ENCODE data around the gene BCR.
"Not testable (repeated sequence)": the region's sequence is repeated elsewhere in the genome, so short reads cannot be mapped to it uniquely, and the experiment has no call there.

Gene BCR

DNA sequence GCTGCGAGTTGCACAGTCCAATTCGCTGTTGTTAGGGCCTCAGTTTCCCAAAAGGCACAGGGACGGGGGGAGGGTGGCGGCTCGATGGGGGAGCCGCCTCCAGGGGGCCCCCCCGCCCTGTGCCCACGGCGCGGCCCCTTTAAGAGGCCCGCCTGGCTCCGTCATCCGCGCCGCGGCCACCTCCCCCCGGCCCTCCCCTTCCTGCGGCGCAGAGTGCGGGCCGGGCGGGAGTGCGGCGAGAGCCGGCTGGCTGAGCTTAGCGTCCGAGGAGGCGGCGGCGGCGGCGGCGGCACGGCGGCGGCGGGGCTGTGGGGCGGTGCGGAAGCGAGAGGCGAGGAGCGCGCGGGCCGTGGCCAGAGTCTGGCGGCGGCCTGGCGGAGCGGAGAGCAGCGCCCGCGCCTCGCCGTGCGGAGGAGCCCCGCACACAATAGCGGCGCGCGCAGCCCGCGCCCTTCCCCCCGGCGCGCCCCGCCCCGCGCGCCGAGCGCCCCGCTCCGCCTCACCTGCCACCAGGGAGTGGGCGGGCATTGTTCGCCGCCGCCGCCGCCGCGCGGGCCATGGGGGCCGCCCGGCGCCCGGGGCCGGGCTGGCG lies at the start of gene BCR:
Gene BCR, plus strand, starts transcription at position 209 of the 592 bp plus-strand sequence. CDS start 452 bp downstream, outside the sequence.
- peak in 2 of 3 experiments; percentile 32 to 47 for DNase-seq (ENCODE audit: low read depth in 3 of 3)

DNA sequence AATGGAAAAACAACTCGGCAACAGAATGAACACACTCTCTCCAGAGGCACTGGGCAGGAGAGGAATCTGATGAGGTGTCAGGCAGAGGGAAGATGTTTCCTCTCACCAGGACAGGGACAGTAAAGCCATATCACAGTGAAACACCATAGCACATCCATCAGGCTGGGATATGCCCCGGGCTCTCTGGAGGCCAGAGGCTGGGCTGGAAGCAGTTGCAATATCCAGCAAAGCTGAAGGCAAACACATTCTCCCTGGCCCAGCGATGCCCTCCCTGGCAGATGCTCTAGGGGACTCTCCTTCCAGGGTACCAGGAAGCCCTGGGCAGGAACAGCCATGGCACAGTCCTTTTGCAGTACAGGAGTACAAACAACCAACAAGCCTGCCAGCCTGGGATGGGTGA lies 49.6 kb upstream of the BCR start:
- DNase-seq (ENCODE audit: low read depth in 3 of 3), result no peak

GRCh38 chr22:23131931-23132330 lies 48.4 kb upstream of the BCR start:
- no peak for DNase-seq (ENCODE audit: low read depth in 3 of 3)

- no peak for DNase-seq (ENCODE audit: low read depth in 3 of 3)
Measured at GRCh38 chr22:23132376-23133091, 47.8 kb upstream of the BCR start.

DNA sequence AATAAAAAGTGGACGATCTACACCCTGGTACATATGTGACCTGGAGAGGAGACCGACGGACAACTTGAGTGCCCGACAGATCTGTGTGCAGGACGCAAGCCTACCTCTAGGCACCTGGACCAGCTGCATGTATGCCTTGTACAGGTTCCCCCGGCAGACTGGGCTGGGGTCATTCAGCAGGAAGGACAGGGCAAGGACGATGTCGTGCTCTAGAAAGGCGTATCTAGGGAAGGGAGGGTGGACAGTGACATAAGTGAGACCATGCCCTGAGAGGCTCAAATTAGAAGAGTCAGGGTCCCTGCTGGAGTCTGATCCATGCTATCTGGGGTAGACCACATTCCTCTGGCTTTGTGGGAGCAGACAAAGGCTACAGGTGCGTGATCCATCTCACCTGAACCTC lies 46.4 kb upstream of the BCR start:
- no peak for DNase-seq (ENCODE audit: low read depth in 3 of 3)

- DNase-seq (ENCODE audit: low read depth in 3 of 3), result not testable (repeated sequence)
Measured at GRCh38 chr22:23136991-23137390, 43.3 kb upstream of the BCR start.

- no peak for DNase-seq (ENCODE audit: low read depth in 3 of 3)
Measured at GRCh38 chr22:23137468-23137867, 42.8 kb upstream of the BCR start.

DNA sequence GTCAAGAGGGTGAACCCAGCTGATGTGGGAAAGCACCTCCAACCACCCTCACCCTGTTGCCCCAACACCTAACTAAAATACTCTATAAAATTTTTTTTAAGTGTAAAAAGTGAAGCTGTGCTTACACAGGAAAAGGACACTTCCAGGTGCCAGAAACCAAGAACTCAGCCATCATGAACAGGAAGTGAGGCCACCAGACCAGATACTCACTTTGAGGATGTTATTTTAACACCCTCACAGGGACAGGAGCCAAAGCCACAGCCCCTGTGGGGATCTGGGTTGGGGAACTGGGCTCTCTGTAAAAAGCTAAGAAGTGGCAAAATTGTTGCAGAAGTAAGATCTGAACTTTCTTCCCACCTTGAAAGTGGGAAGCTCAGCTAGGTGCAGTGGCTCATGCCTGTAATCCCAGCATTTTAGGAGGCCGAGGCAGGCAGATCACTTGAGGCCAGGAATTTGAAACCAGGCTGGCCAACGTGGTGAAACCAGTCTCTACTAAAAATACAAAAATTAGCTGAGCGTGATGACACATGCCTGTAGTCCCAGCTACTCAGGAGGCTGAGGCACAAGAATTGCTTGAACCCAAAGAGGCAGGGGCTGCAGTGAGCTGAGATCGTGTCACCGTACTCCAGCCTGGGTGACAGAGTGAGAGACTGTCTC lies 42.3 kb upstream of the BCR start:
- DNase-seq (ENCODE audit: low read depth in 3 of 3), result no peak

DNA sequence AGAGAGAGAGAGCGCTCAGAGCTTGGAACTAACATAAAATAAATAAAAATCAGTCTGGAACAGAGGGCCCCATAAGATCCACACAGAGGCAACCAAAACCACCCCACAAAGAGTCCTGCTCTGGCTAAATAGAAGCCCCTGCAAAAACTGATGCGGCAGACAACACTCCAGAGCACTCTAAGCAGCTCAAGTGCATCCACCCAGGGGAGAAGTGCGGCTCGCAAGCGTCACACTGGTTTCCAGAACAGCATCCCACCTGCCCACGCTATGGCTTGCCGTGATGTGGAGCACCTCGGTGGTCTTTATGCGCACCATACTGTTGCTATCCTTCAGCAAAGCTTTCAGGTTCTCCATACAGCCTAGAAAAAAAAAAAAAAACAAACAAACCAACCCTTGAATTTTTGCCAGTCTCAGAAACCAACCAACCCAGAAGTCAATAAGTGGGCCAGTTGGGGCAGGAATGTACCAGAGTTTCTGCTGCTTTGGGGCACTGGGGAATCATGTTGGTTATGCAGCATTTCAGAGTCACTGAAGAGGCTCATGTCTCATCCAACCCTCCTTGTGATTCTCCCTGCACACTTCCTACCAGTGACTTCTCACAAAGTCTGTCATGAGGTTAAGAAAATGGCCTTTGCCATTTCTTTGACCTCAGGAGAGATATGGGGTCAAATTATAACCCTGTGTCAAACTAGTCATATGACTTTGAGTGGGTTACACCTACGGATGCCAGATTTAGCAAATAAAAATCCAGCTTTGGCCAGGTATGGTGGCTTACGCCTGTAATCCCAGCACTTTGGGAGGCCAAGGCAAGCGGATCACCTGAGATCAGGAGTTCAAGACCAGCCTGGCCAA lies 41.5 kb upstream of the BCR start:
- no peak for DNase-seq (ENCODE audit: low read depth in 3 of 3)

GRCh38 chr22:23140385-23140784 lies 39.9 kb upstream of the BCR start:
- DNase-seq (ENCODE audit: low read depth in 3 of 3), result no peak

GRCh38 chr22:23142546-23143105 lies 37.7 kb upstream of the BCR start:
- no peak for DNase-seq (ENCODE audit: low read depth in 3 of 3)

DNA sequence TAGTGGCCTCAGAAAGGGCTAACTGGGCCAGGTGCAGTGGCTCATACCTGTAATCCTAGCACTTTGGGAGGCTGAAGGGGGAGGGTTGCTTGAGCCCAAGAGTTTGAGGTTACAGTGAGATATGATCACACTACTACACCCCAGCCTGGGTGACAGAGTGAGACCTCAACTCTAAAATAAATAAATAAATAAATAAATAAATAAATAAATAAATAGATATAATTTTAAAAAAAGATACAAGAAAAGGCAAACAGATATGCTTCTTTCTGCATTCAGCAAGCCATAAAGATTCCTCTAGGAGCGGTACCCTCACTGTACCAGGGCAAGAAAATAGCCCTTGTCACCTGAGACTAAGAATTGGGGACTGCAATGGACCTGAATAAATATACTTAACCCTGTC lies 37.2 kb upstream of the BCR start:
- DNase-seq (ENCODE audit: low read depth in 3 of 3), result no peak

GRCh38 chr22:23144432-23144831 lies 35.9 kb upstream of the BCR start:
- DNase-seq (ENCODE audit: low read depth in 3 of 3), result no peak

DNA sequence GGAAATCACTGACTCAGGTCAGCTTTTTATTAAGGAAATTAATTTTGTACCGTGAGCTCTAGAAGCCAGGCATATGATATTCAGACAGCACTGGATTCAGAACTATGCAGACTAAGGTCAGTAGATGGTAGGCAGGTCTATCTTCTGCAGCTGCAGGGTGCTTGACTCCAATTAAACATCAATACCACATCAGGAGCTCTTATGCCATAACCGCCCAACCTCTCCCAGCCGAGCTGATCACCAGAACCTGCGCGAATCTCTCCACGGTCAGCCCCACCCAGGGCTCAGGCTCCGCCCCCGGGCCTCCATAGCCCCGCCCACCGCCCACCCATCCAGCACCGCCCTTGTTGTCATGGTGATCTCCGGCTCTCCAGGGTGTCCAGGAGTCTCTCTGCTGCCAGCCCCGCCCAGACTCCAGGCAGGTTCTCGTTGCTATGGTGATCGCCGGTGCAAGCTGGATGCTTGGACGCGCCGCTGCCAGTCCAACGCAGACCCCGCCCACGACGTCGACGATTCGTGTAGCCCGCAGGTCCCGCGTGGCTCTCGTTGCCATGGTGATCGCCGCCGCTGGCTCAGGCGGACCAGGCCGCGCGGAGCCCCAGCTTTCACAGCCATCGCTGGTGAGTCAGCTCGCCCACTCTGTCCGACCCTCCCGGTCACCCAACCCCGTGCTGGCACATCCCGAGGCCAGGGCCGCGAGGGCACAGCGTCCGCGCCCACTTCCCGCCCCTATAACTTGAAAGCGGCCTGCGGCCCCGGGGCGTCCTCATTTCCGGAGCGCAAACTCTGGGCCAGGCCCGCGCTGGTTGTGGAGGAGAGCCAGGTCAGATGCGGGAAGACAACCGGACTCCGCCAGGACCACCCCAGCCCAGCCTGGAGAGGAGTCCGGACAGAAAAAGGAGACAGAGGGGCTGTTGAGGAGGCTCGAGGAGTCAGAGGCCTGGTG lies 35.1 kb upstream of the BCR start, which contains the start of gene RAB36:
Gene RAB36, plus strand, starts transcription at position 546 of the 946 bp plus-strand sequence. CDS start 1,140 bp downstream, outside the sequence.
- DNase-seq (ENCODE audit: low read depth in 3 of 3), result peak; percentile 41 to 60 (median 59)

DNA sequence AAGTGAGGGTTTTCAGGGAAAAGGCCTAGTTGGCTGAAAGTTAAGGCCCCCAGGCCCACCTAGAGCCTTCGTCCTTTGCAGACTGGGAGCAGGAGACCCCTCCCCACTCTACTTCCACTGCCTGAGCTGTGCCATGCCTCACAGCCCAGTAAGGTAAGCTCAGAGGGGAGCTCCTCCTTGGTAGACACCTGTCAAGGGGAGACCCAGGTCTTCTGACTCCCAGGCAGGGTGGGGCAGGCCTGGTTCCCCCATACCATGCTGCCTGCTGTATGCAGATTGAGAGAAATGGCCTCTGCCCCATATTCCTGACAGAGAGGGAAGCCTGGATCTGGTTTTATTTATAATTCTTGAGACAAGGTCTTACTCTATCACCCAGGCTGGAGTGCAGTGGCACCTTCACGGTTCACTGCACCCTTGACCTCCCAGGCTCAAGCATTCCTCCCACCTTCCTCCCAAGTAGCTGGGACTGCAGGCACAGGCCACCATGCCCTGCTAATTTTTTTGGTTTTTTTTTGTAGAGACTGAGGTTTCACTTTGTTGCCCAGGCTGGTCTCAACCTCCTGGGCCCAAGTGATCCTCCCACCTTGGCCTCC lies 34.3 kb upstream of the BCR start:
- no peak for DNase-seq (ENCODE audit: low read depth in 3 of 3)

GRCh38 chr22:23146478-23147205 lies 33.7 kb upstream of the BCR start:
- no peak for DNase-seq (ENCODE audit: low read depth in 3 of 3)

DNA sequence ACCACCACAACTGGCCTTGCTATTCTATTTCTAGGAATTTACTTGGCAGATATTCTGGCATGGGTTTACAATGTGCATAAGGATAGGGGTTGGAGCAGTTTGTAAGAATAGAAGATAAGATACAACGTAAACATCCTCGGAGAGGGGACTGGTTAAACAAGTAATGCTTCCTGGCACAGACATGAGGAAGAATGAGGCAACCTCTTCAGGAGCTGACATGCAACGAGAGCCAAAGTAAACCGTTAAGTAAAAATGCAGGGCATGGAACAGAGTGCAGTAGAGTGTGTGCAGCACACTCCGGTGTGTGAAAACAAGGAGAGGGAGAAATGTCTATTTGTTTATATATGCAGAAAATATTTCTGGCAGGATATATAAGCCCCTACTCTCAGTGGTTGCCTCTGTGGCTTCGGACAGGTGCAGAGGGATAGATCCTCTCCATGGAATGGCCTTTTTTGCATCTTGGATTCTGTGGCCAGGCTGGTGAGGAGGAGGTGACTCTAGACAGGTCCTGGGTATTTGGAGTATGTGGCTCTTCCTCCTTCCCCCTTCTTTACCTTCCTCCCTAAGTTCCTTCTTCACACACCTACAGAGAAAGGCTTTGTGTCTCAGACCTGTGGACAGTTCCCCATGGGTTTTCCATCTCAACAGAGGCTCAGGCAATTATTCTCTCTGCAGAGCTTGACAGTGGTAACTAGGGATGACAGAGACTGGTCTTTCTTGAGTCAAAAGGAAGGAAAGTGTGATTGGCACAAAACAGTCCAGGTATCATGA lies 32.5 kb upstream of the BCR start:
- no peak for DNase-seq (ENCODE audit: low read depth in 3 of 3)

- no peak for DNase-seq (ENCODE audit: low read depth in 3 of 3)
Measured at GRCh38 chr22:23149743-23150238, 30.5 kb upstream of the BCR start.
